OCI-M2 (cell line): ENCODE data around the gene LRRIQ4.

Experiments used
- DNase-seq: peaks from one replicate; lab custom pipeline; 2025; ENCODE audit not compliant: unreplicated experiment; lab: John Stamatoyannopoulos, UW

The LRRIQ4 gene

GRCh38 chr3:169809230-169809795, 3.4 kb upstream of the LRRIQ4 start:
- no peak for DNase-seq

GRCh38 chr3:169811631-169812331, 889 bp upstream of the LRRIQ4 start:
- peak; percentile 19 for DNase-seq

DNA sequence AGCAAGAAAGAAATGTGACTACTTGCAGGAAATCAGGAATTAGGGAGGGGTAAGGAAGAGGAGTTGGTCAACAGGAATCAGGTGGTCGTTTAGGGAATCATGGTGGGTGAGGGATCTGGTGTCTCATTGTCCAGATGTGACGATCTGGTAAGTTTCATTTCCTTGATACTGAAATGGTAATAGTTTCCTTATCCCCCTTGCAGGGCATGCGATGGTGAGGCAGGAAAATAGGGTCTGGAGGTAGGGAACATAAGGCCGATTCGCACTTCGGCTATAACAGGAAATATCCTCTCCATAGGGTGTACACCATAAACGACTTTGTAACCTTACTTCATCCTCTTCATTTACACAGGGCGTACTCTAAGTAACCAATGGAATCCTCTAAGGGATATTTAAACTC, 608 bp downstream of the LRRIQ4 start:
- DNase-seq: no peak

- peak; percentile 38 for DNase-seq
Observed at GRCh38 chr3:169813757-169814517, 1.3 kb downstream of the LRRIQ4 start.

DNA sequence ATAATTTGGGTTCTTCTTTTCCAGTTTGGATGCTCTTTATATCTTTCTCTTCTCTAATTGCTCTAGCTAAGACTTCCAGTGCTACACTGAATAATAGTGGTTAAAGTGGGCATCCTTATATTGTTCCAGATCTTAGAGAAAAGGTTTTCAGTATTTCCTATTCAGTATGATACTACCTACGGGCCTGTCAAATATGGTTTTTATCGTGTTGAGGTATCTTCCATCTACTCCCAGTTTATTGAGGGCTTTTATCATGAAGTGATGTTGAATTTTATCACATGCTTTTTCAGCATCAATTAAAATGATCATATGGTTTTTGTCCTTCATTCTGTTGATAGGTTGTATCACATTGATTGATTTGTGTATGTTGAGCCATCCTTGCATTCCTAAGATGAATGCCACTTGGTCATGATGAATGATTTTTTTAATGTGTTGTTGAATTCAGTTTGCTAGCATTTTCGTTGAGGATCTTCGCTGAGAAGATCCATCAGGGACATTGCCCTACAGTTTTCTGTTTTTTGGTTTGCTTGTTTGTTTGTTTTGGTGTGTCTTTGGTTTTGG, 3.0 kb downstream of the LRRIQ4 start:
- DNase-seq: no peak

GRCh38 chr3:169818316-169818715, 5.6 kb downstream of the LRRIQ4 start:
- no peak for DNase-seq

DNA sequence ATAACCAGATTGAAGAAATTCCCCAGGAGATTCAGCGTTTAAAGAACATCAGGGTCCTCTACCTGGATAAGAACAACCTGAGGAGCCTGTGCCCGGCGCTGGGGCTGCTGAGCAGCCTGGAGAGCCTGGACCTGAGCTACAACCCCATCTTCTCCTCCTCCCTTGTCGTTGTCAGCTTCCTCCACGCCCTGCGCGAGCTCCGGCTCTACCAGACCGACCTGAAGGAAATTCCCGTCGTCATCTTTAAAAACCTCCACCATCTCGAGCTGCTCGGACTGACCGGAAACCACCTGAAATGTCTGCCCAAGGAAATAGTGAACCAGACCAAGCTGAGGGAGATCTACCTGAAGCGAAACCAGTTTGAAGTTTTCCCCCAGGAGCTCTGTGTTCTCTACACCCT, 9.4 kb downstream of the LRRIQ4 start:
- DNase-seq: no peak

GRCh38 chr3:169822540-169822939, 9.9 kb downstream of the LRRIQ4 start:
- DNase-seq: no peak

GRCh38 chr3:169822983-169823382, 10.3 kb downstream of the LRRIQ4 start:
- no peak for DNase-seq

DNA sequence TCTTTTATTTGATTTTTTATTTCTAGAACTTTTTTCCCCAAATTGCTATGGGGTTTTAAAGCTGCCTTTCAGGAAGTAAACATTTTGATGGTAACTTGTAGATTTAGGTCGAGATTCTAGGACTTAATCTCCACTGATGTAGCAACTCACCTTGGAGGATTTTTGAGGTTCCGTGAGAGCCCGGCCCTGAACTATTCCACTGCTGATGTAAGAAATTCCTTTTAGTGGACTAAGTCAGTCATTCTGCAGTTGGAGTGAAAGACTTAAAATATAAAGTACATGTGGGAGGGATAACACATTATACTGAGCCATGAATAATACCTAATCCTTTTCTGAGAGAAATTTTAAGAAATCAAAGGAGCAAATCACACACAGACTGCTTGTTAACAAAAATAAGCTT, 12.6 kb downstream of the LRRIQ4 start:
- no peak for DNase-seq

DNA sequence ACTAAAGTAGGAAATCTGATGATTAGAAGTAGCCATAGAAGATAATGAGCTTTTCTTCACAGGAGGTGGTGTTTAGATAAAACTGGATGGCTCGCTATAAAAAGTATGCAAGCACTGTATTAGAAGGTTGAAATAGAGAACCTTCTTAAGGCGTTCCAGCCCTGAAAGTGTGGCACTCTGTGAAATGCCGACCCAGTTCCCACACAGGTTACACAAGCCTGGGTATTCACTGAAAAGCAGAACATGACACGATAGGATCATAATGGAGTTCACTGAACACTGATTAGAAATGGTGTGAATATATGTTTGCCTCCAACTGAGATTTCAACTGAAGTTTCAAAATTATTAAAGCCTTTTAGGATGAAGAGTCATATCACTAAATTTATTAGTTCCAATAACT, 15.0 kb downstream of the LRRIQ4 start:
- DNase-seq: no peak

- no peak for DNase-seq
Observed at GRCh38 chr3:169835533-169835932, 22.9 kb downstream of the LRRIQ4 start.

GRCh38 chr3:169836078-169836941, 23.6 kb downstream of the LRRIQ4 start:
- DNase-seq: no peak

- DNase-seq: no peak
Observed at GRCh38 chr3:169836942-169837275, 24.2 kb downstream of the LRRIQ4 start.

DNA sequence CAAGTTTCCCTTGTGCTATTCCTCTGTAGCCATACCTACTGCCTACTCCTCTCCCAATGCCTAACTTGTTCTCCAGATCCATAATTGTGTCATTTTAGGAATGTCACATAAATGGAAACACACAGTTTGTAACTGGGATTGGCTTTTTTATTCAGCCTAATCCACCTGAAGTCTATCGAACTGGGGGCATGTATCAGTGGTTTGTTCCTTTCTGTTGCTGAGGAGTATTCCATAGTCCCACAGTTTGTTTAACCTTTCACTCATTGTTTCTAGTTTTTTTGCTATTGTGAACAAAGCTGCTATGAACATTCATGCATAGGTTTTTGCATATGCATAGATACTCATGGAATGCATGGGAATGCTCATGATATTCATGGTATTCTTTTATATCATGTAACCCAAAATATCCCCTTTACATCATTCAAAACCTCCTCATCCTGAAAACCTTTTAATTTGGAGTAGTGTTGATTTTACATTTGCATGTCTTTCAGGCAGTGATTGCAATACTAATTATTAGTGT, 25.9 kb downstream of the LRRIQ4 start:
- DNase-seq: no peak

DNA sequence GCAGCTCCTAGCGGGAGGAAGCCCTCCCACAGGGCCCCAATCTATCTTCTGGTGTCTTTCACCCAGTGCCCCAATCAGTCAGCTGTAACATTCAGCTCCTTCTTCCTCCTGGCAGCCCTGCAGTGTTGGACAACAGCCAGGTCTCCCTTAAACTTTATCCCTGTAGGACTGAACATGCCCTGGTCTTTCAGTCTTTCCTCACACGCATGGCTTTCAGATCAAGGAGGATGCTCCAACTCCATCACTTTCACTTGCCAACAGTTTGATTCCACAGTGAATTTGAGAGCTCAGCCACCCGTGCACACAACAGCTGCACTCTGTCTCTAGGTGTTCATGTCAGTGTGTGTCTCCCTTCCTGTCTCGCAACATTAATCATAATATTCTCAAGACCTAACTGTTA, 28.5 kb downstream of the LRRIQ4 start:
- DNase-seq: no peak

DNA sequence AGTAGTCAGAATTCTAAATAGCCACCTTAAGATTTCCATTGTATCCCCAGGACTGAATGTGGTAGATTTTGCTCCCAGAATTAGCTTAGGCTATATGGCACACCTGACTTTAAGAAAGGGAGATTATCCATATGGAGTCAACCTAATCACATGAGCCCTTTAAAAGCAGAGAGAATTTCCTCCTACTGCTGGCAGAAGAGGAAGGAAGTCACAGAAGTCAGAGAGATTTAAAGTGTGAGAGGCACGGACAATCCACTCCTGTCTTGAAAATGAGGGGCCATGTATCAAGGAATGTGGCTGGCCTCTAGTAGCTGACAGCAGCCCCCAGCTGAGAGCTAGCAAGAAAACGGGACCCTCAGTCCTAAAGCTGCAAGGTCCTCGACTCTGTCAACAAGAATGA, 30.3 kb downstream of the LRRIQ4 start:
- no peak for DNase-seq

GRCh38 chr3:169846458-169847193, 34.0 kb downstream of the LRRIQ4 start:
- no peak for DNase-seq

GRCh38 chr3:169847896-169848295, 35.2 kb downstream of the LRRIQ4 start:
- DNase-seq: no peak

- DNase-seq: no peak
Observed at GRCh38 chr3:169848741-169849140, 36.1 kb downstream of the LRRIQ4 start.
